HG03571 (cell line): ENCODE data around the gene SCN1B.
"Not testable (repeated sequence)": the region's sequence is repeated elsewhere in the genome, so short reads cannot be mapped to it uniquely, and the experiment has no call there.

Experiments
- ATAC-seq: cut with Tn5 transposase; IDR thresholded peaks from one replicate; pipeline ENCODE4 v1.9.1; 2021; ENCODE audit not compliant: unreplicated experiment

Gene SCN1B

GRCh38 chr19:35000647-35001501 lies 29.4 kb upstream of the SCN1B start:
- no peak for ATAC-seq

DNA sequence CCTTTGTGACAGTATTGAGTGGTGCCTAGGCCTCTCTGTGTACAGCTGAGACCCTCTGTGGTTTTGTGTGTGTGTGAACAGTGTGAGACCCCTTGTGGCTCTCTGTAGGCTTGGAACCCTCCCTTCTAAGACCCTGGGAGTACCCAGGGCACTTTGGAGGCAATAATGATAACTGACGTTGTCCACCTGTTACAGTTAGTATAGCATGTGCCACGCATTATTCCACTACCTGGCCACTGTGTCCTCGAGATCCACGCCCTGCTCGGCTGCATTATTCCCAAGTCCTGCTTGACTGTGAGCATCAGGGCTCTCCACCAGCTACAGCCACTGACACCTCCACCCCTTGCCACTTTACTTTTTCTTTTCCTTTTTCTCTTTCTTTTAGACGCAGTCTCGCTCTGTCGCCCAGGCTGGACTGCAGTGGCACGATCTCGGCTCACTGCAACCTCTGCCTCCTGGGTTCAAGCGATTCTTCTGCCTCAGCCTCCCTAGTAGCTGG lies 28.2 kb upstream of the SCN1B start:
- no peak for ATAC-seq

- no peak for ATAC-seq
Measured at GRCh38 chr19:35004517-35005255, 25.6 kb upstream of the SCN1B start.

GRCh38 chr19:35005256-35005977 lies 24.9 kb upstream of the SCN1B start:
- ATAC-seq = no peak

GRCh38 chr19:35006007-35006341 lies 24.3 kb upstream of the SCN1B start:
- not testable (repeated sequence) for ATAC-seq

DNA sequence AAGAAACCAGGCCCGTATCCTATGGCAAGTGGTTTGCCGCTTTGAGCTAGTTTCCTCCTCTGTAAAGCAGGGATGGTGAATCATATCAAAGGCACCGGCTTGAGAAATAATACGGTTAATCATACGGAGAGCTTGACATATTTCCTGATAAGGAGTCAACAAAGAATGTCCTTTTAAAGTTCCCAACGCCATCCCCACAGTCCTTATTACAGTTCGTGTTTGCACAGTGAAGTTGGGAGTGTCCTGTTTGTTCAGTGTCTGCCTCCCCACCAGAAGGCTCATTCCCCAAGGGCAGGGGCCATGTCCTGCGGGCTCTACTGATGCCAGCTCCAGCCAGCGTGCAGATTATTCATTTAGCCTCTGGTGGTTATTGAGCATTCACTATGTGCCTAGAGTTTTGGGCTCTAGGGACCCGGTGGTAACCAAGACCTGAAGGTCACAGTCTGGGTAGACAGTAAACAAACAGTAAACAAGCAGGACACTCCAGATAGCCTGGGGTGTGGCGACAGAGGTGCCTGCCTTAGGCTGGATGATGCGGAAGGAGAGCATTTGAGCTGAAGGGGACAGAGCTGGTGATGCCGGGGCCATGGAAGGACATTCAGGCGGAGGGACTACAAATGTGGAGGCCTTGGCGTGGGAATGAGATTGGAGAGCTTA lies 23.8 kb upstream of the SCN1B start:
- ATAC-seq = no peak

DNA sequence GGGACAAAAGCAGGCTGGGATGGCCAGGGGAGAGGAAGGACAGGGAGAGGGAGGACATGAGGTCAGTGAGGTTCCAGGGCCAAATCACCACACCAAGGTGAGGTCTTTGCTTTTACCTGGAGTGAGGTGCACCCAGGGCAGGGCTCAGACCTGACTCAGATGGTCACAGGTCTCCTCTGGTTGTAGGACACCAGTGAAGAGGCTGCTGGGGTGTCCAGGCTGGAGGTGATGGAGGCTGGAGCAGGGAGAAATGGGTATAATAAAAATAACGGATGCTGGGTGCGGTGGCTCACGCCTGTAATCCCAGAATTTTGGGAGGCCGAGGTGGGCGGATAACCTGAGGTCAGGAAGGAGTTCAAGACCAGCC lies 23.3 kb upstream of the SCN1B start:
- no peak for ATAC-seq

- not testable (repeated sequence) for ATAC-seq
Measured at GRCh38 chr19:35007427-35007826, 22.8 kb upstream of the SCN1B start.

DNA sequence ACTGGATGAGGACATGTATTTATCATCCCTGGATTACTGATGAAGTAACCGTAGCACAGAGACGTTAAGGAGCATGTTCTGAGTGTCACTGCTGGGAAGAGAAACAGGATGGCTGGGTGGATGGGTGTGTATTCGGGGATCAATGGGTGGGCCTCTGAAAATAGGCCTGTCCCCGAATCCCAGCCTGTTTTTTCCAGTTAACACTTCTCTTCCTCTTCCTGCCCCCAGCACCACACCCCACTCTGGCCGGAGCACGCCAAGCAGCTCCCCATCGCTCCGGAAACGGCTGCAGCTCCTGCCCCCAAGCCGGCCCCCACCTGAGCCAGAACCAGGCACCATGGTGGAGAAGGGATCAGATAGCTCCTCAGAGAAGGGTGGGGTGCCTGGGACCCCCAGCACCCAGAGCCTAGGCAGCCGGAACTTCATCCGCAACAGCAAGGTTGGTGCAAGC lies 21.4 kb upstream of the SCN1B start:
- ATAC-seq = no peak

DNA sequence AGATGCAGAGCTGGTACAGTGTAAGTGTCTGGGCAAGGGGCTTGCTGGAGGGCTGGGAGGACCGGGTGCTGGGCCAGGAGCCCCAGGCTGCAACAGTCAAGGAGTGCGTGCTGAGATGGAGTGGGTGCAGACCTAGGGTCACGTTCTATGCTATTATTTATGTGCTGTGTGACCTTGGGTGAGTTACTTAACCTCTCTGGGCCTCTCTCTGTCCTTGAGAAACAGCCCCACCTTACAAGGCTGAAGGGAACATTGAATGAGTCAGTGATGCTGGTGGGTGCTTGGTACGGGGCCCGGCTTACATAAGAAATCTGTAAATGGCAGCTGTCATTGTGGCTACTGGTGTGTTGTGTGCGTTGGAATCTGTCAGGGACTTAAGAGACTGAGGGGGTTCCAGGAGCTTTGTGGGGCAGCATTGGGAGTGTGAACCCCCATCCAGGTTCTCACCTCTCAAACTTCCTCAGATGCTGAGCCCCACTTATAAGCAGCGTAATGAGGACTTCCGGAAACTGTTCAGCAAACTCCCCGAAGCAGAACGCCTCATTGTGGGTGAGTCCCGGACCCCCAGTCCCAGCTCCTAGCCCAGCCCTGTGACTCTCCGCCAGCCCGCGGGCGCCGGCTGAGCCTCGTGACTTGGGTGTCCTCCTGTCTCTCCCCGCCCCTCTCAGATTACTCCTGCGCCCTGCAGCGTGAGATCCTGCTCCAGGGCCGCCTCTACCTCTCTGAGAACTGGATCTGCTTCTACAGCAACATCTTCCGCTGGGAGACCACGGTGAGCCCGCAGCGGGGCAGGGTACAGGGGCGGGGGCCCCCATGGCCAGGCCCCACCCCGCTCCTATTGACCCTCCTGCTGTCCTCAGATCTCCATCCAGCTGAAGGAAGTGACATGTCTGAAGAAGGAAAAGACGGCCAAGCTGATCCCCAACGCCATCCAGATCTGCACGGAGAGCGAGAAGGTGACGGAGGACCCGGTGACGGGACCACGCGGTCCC lies 20.6 kb upstream of the SCN1B start:
- ATAC-seq = no peak

DNA sequence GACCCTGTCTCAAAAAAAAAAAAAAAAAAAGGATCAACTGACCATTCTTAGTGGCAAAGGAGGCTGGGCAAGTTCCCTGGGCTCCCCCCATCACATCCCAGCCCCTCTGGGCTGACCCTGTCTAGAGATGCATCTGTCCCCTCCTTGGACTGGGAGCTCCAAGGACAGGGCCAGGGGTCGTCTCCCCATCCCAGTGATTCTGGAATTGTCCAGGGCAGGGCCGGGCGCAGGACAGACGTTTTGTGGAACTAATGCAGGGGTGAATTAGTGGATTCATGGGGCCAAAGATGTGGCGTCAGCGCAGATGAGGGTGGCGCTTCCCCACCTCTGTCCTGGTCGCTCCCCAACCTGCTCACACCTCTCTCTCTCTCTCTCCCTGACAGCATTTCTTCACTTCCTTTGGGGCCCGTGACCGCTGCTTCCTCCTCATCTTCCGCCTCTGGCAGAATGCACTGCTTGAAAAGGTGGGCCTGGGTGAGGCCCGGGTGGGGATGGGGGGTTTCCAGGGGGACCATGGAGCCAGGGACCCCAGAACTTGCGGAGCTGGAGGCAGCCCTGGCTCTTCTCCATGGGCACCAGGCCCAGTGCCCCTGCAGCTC lies 19.1 kb upstream of the SCN1B start:
- no peak for ATAC-seq

DNA sequence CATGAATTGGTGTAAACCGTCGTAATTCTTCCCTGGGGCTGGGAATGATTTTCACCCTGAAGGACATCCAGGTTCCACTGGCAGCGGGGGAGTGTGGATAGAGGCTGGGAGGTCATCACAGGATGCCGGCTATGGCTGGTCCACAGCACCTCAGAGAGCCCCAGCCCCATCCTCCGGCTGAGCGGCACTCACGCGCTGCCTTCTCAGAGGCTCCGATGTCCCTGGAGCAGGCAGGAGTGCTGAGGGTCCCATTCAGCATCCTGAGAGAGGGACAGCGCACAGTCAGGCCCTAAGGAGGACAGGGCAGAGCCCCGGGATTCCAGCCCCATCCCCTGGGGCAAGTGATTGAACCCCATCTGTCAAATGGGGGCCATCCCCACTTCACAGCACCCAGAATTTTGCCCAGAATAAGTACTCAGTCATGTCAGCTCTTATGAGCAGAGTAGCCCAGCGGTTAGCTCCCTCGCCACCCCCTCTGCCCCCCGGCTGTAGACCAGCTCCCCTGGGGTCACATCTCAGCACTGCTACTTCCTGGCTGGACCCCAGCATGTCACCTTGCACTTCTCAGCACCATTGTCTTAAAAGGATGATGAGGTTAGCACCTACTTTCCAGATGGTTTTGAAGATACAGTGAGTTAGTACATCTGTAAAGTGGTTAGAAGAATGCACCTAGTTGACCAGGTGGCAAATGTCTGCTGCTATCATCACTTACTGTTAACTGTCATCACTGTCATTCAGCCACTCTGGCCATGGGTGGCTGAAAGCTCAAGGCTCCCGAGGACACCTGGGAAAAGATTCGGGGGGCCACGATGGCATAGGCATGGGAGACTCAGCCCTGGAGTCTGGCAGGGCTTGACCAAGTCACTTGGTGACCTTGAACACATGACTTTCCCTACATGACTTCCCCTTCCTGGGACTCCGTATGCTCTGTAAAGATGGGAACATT lies 18.3 kb upstream of the SCN1B start:
- no peak for ATAC-seq

DNA sequence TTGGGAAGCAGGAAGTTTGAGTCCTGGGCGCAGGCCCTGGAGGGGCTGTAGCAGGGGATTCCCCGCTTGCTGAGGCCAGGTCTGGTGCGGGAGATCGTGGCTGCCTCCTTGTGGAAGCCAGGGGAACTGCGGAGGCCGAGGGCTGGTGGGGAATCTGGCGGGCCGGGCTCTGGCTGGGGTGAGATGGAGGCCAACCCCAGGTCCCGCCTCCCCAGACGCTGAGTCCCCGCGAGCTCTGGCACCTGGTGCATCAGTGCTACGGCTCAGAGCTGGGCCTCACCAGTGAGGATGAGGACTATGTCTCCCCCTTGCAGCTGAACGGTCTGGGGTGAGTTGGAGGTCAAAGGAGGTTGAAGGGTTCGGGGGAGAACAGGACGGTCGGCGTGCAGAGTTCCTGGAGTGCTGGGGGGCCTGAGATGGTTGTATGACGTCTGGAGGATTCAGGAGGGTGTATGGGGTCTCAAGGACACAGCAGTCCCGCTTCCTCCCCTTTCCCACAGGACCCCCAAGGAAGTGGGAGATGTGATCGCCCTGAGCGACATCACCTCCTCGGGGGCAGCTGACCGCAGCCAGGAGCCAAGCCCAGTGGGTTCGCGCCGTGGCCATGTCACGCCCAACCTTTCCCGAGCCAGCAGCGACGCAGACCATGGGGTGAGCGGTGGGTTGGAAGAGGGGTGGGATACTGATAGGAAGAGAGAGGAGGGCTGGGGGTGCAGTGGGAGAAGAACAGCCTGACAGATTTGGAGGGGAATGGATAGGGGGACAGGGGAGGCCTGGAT lies 17.0 kb upstream of the SCN1B start:
- ATAC-seq = no peak

GRCh38 chr19:35013820-35014754 lies 16.2 kb upstream of the SCN1B start:
- no peak for ATAC-seq

DNA sequence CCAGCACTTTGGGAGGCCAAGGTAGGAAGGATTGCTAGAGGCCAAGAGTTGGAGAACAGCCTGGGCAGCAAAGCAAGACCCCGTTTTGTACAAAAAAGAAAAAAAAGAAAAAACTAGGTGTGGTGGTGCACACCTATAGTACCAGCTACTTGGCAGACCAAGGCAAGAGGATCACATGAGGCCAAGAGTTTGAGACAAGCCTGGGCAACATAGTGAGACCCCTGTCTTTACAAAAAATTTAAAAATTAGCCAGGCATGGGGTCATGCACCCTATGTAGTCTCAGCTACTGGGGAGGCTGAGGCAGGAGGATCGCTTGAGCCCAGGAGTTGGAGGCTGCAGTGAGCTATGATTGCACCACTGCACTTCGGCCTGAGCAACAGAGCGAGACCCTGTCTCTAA lies 15.5 kb upstream of the SCN1B start:
- not testable (repeated sequence) for ATAC-seq

GRCh38 chr19:35015270-35015953 lies 14.9 kb upstream of the SCN1B start:
- ATAC-seq = no peak
